Endothelial cell of umbilical vein (primary cell): ENCODE results near the gene DLGAP5.

Experiments
- EZH2 ChIP-seq: IDR thresholded peaks from 2 replicates; pipeline ENCODE4 v1.6.1; 2012; ENCODE audit warnings: borderline replicate concordance, low read depth, mild to moderate bottlenecking, moderate library complexity, low read length, inconsistent platforms; ENCODE audit not compliant: severe bottlenecking
- POLR2AphosphoS5 ChIP-seq: IDR thresholded peaks from 2 replicates; pipeline ENCODE4 v1.6.1; 2012; ENCODE audit warnings: low read depth, mild to moderate bottlenecking, control low read depth, low read length, moderate library complexity; ENCODE audit not compliant: insufficient read depth

DNA sequence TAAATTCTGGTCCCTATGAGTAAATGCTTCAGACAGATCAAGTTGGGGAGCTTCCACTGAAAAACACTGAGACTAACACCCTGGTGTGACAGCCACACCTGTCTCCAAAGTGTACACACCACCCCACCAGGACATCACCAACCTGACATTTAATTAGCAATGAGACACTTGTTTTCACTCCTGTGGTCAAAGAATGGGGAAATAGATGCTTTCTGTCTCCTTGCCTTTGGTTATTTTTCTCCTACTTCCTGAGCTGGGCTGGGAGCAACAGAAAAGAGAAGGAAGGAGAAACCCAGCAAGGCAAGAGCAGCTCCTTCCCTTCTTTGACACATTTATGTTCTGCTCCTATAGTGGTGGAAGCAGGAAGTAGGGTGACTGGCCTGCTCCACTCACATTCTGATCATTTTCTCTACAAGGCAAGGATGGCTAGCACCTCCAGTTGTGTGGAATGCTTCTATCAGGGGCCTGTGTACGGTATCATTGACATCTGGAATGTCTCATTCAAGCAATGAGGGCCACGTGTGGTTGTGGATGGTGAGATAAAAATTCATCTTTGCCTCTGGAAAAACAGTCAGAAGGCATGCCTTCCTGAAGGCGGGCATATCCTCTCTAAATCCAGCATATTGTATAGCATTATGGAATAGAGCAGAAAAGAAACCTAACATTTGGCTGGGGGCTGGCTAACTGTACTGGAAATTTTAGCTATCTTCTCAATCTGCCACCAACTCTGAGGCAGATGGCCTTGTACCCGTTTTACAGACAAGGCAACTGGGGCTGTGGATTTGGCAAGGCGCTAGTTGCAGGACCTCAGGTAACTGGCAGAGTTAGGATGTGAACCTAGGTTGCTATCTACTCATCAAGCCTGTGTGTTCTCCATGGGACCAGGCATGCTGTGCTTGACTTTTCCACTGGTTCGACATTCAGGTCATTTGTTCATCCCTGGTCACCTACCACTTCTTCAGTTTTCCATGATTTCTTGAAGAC lies 87.1 kb downstream of the DLGAP5 start:
- no peak for TF ChIP-seq EZH2
- no peak for TF ChIP-seq POLR2AphosphoS5
